Thyroid gland (tissue), 4 donors: ENCODE data around the gene MXI1.
"Not testable (repeated sequence)": the region's sequence is repeated elsewhere in the genome, so short reads cannot be mapped to it uniquely, and the experiment has no call there.

Experiments
- POLR2A ChIP-seq, 2 donors: fragments of 450-650 bp; IDR thresholded peaks; one replicate each; pipeline ENCODE4 v1.6.1; 2017; ENCODE audit warnings: antibody characterized with exemption in 2 of 2, mild to moderate bottlenecking in 2 of 2, moderate library complexity in 1 of 2
- TF ChIP-seq, protein P1 (sequence below), 6 experiments: fragments of 200-600 bp in 3 of 6; fragments of 450-650 bp in 3 of 6; sonication (generic) in 3 of 6; IDR thresholded peaks; one replicate each; pipeline ENCODE4 v1.5.1; 2016 to 2019; ENCODE audit warnings: antibody characterized with exemption in 6 of 6, mild to moderate bottlenecking in 2 of 6, inconsistent platforms in 1 of 6, moderate library complexity in 1 of 6

- TF ChIP-seq POLR2A (IDR thresholded peaks at IDR 0.05) = not testable (repeated sequence)
- TF ChIP-seq, protein P1, sequence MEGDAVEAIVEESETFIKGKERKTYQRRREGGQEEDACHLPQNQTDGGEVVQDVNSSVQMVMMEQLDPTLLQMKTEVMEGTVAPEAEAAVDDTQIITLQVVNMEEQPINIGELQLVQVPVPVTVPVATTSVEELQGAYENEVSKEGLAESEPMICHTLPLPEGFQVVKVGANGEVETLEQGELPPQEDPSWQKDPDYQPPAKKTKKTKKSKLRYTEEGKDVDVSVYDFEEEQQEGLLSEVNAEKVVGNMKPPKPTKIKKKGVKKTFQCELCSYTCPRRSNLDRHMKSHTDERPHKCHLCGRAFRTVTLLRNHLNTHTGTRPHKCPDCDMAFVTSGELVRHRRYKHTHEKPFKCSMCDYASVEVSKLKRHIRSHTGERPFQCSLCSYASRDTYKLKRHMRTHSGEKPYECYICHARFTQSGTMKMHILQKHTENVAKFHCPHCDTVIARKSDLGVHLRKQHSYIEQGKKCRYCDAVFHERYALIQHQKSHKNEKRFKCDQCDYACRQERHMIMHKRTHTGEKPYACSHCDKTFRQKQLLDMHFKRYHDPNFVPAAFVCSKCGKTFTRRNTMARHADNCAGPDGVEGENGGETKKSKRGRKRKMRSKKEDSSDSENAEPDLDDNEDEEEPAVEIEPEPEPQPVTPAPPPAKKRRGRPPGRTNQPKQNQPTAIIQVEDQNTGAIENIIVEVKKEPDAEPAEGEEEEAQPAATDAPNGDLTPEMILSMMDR (IDR thresholded peaks at IDR 0.05) = not testable (repeated sequence)
Measured at GRCh38 chr10:110331226-110331795, 123.9 kb downstream of the MXI1 start.
